Lung microvascular endothelial cell (primary cell): ENCODE measurements around the gene RAB25. TPM values are rescaled to one million over a fixed set of nuclear protein-coding genes. Genes with fewer than 3 reads are reported as not detected.
"Not testable (repeated sequence)": the region's sequence is repeated elsewhere in the genome, so short reads cannot be mapped to it uniquely, and the experiment has no call there.

Experiments used
- DNase-seq, 2 donors: peaks; one replicate each; pipeline versions ENCODE4 v3.0.0 to v3.0.0-alpha.2; 2010; ENCODE audit warnings: low read depth in 2 of 2
- total RNA-seq: library from RNA; depleted of rRNA; stranded (reverse); fragments of >200 nt; gene quantifications from 2 replicates; pipeline ENCODE4 v1.2.1, GENCODE V29; 2014

Gene RAB25
- total RNA-seq: not detected in 2 replicates

DNA sequence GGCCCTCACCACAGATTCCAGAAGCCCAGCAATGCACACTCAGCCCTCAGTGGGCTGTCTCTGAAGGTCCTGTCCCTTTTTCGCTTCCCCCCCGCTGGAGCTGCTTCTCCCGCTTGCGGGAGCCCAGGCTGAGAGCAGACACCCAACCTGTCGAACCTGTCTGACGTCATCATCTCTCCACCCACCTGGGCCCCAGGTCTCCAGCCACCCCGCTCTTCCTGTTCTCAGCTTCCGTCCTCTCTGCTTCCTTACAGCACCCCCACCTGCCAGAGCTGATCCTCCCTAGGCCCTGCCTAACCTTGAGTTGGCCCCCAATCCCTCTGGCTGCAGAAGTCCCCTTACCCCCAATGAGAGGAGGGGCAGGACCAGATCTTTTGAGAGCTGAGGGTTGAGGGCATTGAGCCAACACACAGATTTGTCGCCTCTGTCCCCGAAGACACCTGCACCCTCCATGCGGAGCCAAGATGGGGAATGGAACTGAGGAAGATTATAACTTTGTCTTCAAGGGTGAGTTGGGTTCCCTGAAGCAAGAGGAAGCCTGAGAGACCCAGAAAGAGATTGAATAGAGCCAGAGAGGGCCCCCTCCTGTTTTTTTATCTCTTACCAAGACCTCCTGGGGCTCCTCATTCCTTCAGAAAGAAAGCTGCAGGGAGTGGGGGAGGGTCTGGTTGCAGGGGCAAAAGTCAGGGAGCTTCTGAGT, at the start of gene RAB25:
TSS of gene RAB25 (plus strand) at position 224 of the 700 bp plus-strand sequence. CDS start at position 465, 241 bp downstream.
- DNase-seq: no peak

DNA sequence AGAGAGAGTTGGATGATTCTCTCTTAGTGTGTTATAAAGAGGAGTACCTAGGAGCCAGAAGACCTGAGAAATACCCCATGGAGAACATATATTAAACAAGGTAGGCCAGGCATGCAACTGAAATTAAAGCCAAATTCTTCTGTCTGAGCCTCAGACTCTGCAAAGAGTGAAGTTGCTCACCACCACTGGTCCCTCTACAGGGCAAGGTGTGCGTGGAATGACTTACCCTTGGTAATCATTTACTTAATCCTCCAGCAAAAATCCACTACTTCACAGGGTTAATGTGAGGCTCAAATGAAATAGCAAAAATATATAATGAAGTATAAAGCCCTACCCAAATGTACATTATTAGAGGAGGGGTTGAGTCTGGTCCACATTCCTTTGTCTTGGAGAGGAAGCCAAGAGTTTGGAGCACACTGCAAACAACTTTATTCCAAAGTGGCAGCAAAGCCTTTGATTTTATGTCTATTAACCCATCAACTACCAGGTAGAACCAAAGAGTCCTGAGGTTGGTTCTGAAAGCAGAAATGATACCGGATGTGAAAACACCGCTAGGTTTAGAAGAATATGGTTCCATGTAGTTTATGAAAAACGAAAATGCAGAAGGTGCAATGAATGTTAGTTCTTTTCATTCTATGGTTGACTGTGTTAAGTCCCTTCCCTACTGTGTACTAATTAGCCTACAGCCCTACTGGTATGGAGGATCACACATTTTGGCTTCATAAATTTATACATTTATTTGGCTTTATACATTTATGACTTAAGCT, 48.7 kb upstream of the RAB25 start:
- DNase-seq: no peak

DNA sequence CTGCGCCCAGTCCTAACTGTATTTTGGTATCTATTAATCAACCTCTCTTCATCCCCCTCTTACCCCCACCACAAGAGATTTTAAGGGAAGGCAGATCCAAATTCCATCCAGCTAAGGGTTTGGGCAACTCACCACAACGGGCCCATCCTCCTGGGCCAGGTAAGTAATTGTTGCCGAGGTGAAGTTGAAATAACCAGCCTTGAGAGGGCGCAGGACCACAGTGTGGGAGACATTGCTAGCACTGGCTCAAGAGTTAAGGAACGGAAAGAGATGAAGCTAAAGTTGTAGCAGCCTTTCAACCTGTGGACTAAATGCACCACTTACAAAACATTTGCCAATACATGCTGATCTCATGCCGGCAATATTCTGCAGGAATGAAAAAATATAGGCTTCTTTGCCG, 46.1 kb upstream of the RAB25 start:
- DNase-seq: no peak

DNA sequence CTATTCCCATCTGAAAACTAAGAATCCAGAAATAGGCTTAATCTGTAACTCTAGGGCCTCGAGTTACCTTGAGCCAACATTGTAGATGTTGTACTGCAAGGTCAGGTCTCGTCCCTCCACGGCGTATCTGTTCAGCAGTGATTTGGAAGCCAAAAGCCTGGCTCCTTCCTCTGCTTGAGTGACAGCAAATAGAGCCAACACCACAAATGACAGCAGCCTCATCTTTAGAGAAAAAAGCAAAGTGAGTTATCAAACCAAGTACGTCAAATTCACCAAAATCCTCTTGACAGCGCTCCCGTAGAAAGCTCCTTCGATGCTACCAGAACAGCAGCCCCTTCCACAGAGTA, 41.0 kb upstream of the RAB25 start:
- no peak for DNase-seq

DNA sequence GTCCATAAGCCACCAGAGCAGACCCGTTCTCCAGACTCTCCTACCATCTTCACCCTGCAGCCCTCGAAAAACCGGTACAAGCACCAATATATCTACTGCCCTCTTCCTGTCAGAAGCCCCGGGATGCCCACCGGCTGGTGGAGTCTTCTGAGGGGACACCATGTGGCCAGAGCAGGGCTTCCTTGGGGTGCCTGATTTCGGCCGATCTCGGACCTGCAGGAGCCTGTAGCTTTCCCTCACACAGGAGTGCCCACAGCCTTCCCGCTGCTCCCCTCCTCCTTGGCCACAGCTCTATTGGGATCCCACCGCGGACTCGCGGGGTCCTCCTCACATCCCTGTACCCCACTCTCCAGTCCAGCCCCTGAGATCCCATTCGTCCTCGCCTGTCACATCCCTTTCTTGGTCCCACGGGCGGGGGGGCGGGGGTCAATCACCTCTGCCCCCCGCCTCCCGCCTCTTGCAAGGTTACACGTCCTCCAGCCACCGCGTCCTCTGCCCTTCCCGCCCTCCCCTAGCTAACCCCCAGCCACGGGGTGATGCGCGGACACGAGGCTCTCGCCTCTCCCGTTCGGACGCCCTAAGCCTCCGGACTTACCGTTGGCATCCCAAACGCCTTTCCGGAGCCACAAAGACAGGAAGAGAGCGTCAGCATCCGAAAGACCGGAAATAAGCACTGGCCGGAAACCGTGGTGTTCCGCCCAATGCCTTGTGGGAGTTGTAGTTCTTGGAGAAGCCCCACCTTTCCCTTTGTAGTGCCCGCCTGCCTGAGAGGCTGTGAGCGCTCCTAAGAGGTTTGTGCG, 40.5 kb upstream of the RAB25 start, which contains the start of gene SSR2:
TSS of gene SSR2 (minus strand) at position 659 of the 800 bp plus-strand sequence. CDS start 784 bp downstream, outside the sequence.
- peak; percentile 95 to 97 for DNase-seq

DNA sequence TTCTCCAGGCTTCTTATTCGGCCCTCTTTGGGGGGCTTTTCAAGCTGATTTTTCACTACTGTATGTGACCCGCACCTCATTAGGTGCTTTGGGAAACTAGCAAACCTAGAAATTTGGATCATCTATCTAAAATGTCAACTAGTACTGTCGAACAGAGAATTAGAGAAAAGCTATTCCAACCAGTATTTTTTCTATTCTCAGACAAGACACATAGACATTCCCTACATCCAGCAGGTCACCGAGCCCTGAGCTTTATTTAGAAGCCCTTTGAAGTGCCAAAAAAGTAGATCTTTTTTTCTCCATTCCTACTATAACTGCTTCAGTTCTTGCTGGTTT, 39.9 kb upstream of the RAB25 start:
- DNase-seq: no peak

DNA sequence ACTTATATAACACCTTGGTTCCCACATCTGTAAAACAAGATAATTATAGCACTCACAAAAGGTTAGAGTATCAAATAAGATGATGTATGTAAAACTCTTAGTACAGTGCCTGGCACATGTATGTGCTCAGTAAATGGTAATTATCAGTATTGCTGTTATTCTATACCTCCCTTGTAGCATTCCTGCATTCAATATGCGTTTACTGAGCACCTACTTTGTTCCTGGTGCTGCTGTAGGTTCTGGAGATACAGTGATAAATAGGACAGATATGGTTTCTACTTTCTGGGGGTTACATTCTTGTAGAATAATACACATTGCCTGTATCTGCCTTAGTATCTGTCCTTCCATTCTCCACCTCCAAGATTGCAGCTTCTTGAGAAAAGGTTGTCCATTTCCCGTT, 39.0 kb upstream of the RAB25 start:
- no peak for DNase-seq

DNA sequence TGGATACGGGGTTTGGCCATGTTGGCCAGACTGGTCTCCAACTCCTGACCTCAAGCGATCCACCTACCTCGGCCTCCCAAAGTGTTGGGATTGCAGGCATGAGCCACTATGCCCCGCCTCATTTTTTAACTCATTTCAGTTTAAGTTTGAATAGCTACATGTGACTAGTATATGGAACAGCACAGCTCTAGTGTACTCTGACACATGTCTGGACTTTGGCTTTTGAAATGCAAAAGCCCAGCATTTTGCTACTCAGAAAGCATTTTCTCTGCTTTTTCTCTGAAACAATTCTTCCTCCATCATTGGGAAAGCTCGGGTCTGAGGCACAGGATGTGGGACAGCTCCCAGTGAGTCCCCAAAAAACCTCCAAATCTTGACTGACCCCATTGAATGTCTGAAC, 36.2 kb upstream of the RAB25 start:
- DNase-seq: no peak

DNA sequence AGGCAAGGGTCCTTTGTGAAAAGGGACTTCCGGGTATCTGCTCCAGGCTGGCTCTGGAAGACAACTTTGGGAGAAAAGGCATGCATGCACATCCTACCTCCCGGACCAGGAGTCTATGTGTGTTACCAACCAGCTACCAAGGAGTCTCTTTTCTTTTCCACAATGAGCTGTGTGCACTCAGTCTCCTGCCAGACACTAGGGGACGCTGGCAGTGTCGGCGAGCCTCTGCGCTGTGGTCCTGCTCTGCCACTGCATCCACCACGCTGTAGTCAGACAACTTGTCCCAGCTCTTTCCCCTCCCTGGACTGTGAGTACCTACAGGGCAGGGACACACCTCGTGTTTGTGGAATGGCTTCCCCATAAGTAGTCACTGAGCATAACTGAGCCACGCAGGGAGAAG, 35.1 kb upstream of the RAB25 start:
- peak; percentile 76 to 84 for DNase-seq

DNA sequence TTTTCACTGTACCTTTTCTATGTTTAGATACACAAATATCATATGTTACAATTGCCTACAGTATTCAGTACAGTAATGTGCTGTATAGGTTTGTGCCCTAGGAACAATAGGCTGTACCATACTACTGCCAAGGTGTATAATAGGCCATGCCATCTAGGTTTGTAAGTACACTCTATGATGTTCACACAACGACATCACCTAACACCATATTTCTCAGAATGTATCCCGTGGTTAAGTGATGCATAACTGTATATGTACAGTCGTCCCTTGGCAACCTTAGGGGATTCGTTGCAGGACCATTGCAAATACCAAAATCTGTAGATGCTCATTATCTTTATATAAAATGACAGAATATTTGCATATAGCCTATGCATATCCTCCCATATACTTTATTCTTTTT, 34.4 kb upstream of the RAB25 start:
- no peak for DNase-seq

DNA sequence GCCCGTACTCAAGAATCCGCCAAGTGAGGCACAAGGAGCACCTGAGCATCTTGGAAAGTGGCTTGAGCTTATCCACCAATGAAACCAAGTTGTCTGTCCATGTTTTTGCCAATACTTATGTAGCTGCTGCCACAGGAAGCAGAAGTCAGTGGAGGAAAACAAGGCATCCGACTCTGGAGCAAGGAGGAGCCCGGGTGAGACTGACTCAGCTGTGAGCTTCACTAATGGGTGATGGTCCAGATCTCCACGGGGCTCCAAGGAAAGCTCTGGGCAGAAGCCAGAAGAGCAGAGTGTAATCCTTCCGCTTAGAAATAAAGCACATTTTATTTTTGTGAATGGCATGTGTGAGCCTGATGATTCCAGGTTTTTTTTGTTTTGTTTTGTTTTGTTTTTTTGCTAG, 27.9 kb upstream of the RAB25 start:
- DNase-seq: peak in 1 of 2 donors; percentile 73

DNA sequence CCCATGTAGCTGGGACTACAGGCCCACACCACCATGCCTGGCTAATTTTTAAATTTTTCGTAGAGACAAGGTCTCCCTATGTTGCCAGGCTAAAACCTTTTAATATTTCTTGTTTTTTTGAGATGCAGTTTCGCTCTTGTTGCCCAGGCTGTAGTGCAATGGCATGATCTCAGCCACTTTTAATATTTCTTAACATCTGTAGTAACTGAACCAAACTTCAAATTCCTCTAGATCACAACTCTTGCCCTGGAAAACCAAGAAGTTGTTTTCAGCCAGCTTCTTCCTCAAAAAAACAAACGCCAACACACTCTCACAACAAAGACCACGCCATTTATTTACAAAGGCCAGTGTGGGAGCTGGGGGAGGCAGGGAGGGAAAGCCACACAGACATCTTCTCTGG, 26.0 kb upstream of the RAB25 start:
- DNase-seq: not testable (repeated sequence)

DNA sequence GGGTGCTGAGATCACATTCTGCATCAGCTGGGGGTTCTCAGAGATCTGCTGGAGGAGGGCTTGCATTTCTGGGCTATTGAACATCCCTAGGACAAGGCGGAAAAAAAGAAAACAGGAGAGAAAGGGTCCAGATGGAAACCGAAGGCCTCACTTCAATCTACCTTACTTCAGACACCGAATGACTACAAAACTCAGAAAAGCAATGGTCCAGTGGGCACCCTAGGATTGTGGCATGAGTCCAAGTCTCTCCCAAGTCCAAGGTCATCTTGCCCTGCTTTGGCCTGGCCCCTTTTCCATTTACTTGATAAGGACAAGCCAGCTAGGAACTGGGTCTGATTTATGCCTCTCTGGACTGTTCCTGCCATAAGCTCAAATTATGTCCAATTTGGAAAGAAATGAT, 18.1 kb upstream of the RAB25 start:
- no peak for DNase-seq

DNA sequence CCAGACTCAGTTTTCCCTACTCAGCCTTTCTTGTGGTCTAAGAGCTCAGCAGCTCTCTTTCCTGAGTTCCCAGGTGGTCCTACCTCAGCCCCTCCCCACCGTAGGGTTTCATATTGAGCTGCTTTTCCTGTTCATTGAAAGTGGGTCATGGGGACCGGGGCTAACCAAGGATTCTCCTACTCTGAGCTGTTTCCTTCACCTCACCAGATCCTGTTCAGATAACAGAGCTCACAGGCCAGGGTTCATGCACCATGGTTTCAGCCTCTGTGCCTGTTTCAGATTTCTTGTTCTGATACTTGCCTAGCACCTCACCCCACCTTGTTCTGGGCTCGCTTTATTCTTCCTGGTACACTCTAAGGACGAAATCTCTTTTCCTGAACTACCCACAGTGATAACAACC, 15.9 kb upstream of the RAB25 start:
- DNase-seq: no peak

DNA sequence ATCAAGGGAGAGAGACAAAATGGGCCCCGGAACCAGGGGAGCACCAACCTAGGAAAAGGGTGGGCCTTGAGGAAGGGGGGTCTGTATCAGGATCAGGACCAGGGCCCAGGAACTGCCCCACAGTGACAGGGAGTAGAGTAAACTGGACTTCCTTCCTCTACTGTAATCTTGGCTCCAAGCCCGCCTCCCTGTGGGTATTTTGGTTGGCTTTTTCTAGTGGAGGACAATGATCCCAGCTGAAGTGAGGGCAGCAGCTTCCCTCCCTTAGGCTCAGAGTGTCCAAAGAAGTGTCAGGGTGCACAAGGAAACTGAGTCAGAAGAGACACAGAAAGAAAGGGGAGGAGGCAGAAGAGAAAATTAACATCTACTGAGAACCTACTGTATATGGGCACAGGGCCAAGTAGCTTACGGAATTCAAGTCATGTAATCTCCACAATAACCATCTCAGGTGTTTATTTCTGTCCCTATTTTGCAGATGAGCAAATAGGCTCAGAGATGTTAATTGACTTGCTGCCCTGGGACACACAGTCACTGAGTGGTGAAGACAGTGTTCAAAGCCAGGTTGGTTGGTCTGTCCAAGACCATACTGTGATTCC, 12.2 kb upstream of the RAB25 start:
- peak; percentile 32 to 50 for DNase-seq

DNA sequence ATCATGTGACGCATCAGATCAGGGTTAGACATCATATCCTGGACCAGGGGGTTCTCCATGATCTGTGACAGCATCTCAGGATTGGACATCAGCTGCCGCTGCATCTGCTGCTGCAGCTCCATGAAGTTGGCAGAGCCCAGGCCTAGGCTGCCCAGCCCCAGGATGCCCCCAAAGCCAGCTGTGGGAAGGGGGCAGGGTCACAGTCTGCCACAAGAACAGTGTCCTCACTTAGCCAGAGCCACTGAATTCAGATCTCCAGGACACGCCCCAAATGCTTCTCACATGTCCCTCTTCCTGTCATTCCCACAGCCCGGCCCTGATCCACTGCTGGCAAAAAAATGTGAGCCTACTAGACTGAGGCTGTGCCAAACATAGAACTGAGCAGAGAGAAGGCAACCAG, 10.6 kb upstream of the RAB25 start:
- peak in 1 of 2 donors; percentile 69 for DNase-seq

DNA sequence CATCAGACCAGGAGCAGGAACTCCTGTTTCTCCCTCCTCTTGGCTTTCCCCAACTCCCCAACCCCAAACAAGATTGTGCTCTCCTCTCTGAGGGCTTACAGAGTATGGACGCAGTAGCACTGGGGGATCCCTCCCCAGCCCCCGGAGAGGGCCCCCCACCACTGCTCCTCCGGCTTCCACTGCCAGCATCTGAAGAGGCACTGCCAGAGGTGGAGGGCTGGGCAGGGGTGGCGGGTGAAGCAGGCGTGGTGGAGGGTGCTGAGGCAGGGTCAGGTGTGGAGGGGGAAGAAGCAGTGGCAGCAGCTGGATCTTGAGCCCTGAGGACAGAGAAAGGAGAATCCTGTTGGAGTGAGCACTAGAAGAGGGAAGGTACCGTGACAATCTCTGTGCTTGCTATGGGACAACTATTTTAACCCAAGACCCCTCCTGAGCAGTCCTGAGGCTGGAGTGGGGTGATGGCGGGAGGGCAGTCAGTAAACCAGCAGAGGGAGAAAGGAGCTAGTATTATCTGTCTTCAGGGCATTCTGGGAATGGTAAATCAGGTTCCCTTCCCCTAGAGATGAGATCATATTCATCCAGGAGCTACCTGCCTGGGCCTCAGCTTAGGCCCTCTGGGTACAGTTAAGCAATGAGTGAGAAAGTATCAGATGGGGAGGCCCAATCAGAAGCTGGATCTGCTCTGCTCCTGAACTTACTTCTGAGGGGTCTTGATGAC, 9.8 kb upstream of the RAB25 start:
- DNase-seq: no peak

DNA sequence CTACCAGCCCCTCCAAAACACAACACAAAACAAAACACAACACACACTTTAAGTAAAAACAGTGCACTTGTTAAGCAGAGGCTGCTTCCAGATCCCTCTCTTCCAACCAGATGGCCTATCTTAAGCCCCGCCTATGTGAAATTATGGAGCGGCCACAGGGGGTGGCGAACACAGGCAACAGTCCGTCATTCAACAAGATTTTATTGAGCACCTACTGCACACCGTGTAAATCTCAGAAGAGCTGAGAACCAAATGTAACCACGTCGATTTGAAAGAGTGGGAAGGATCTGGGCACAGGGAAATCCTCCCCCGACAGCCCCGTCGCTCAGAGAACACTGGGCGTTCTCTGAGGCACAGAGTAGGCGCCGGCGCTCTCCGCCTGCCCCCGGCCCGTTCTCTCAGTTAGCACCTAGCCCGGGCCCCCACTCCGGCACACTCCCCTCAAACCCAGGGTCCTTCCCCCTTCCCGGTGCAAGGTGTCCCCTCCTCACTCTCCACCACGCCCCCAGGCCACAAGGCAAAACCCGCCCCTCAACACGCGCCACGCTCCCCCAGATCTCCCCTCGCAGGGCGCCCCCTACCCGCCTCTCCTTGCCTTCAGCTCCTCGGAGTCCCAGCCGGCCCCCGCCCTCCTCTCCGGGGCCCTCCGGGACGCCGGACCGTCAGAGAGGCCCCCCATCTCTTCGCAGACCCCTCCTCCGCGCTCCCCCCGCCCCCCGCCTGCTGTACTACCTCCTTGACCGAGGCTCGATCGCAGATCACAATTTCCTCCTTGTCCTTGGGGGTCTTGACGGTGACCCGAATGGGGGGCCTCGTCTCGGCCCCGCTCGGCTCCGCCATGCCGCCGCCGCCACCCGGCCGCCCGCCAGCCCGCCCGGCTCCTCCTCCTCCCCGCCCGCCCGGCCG, 7.8 kb upstream of the RAB25 start:
- DNase-seq: peak; percentile 76 to 82

DNA sequence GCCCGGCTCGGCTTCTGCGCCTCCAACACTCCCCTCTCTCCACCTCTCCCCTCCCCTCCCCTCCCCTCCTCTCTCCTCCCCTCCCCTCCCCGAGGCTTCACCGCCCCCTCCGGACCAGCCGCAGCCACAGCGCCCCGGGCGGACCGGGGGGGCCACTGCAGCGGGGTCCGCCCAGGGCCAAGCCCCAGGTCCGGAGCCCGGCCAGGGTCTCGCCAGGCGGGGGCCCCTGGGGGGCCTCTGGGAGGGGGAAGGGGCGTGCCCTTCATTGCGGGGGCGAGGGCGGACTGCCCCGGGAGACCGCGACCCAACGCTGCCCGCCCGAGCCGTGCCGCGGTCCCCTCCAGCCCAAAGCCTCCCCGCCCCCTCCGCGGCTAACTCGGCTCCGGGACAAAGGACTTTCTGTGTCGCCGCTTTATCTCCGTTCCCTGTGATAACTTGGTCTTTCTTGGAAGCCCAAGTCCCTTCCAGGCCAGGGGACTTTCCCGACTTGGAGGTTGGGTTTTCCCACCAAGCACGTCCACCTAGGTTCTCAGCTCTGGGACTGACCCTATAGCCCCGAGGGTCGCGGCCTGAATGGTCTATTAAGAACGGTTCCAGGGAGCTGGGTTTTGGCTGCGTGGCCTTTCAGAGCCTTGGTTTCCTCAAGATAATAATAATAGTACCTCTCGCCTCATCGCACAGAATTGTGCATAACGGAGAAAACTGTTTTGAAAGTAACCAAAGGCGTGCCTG, 7.0 kb upstream of the RAB25 start, which contains the start of gene UBQLN4:
TSS of gene UBQLN4 (minus strand) at position 31 of the 732 bp plus-strand sequence. CDS start 97 bp downstream, outside the sequence.
- DNase-seq: peak; percentile 89 to 94
